ENCODE measurements around the gene FCRLA. TPM values are rescaled to one million over a fixed set of nuclear protein-coding genes. Genes with fewer than 3 reads are reported as not detected.
"Not testable (repeated sequence)": the region's sequence is repeated elsewhere in the genome, so short reads cannot be mapped to it uniquely, and the experiment has no call there.

The FCRLA gene, protein sequence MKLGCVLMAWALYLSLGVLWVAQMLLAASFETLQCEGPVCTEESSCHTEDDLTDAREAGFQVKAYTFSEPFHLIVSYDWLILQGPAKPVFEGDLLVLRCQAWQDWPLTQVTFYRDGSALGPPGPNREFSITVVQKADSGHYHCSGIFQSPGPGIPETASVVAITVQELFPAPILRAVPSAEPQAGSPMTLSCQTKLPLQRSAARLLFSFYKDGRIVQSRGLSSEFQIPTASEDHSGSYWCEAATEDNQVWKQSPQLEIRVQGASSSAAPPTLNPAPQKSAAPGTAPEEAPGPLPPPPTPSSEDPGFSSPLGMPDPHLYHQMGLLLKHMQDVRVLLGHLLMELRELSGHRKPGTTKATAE
- under 1 TPM; 0.35 to 0.56 TPM for total RNA-seq

DNA sequence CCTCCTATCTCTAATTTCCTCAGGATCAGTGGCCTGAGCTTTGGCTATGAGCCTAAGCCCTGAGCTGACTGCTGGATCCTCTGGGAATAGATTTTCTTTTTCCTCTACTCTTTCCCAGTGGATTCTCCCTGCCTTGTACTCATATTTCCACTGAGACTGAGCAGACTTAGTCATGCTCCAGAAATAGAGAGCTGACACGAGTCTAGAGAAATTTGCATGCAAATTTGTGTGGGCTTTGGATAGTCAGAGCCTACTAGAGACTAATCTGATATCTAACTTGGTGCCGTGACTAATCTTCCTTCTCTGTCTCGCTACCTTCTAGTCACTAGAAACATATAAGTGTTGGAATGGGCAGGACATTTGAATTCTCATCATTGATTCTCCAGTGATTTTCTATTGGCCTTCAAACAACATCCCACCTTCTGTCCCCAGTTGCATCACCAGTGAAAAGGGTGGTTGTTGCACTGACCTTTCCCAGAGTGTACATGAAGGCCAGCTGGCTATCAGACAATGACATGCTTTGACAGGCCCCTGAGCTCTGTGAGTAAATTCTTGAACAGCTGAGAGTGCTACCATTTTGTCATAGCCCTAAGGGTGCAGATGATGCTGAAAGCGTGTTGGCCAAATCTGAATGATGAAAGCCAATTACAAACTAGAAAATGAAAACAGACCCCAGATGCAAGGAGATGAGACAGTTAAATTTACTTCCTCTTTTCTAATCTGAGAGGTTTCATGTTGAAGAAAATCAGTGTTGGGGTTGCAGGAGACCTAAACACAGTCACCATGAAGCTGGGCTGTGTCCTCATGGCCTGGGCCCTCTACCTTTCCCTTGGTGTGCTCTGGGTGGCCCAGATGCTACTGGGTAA, at the start of gene FCRLA:
FCRLA (plus strand) TSS at position 748 of the 866 bp plus-strand sequence; CDS start at position 784, 36 bp downstream.
- no peak for DNase-seq
- peak within 1 kb of the TSS; percentile 30 for H3K27ac Mint-ChIP-seq
- H3K27me3 Mint-ChIP-seq: peaks cover 3% of the 10 kb centered on the region

DNA sequence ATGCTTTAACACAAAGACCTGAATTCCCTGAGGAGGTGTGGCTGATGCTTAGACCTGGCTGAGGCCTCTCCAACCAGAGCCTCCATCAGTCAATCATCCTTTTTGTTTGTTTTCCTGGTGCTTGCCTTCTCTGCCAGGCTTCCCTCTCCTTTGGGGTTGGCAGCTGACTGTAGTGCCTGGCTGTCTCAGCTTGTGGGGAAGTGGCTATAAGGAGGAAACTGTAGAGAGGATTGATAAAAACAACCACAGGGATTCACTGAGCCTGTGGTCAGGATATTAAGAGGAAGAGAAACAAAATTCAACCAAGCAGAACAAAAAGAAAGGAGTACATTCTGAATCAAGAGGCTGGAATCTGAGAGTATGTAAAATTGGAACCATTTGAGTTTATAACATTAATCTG, 48.5 kb upstream of the FCRLA start:
- H3K27me3 Mint-ChIP-seq, H3K36me3 Mint-ChIP-seq, DNase-seq, H3K4me3 Mint-ChIP-seq, H3K27ac Mint-ChIP-seq, H3K9me3 Mint-ChIP-seq, H3K4me1 Mint-ChIP-seq: not testable (repeated sequence)

More for the DNA sequence above, at the start of gene FCRLA:
- no peaks in the 10 kb centered on the region for H3K4me1 Mint-ChIP-seq
- no peaks in the 10 kb centered on the region for H3K9me3 Mint-ChIP-seq
- no peaks in the 10 kb centered on the region for H3K36me3 Mint-ChIP-seq
- H3K4me3 Mint-ChIP-seq: no peak within 1 kb of the TSS

- H3K27ac Mint-ChIP-seq, DNase-seq, H3K9me3 Mint-ChIP-seq, H3K27me3 Mint-ChIP-seq, H3K4me3 Mint-ChIP-seq, H3K4me1 Mint-ChIP-seq, H3K36me3 Mint-ChIP-seq: not testable (repeated sequence)
Measured at GRCh38 chr1:161661660-161662311, 45.2 kb upstream of the FCRLA start.

DNA sequence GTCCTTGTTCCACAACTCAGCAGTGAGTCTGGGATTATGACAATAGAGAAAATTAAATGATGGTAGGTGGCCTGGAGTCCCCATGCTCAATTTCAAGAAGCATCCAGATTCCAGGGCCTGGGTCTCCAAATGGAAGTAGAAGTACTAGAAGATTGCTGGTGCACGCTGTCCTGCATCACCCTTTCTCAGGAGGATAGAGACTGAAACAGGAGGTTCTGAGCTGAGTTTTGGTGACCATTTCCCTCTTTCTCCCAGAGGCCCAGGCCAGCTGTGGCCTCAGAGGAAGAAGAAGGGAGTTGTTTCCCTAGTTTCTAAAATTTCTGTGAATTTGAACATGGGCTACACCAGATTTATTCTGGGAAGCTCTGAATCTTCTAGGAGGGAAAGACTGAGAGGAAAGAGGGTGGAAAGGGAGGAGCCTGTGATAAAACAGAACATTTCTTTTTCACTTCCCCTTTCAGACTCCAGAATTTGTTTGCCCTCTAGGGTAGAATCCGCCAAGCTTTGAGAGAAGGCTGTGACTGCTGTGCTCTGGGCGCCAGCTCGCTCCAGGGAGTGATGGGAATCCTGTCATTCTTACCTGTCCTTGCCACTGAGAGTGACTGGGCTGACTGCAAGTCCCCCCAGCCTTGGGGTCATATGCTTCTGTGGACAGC, 44.2 kb upstream of the FCRLA start, which contains the start of gene FCGR2B:
FCGR2B (plus strand) TSS at position 460 of the 656 bp plus-strand sequence; CDS start at position 559, 99 bp downstream.
- DNase-seq, H3K27ac Mint-ChIP-seq, H3K27me3 Mint-ChIP-seq, H3K4me1 Mint-ChIP-seq, H3K36me3 Mint-ChIP-seq, H3K4me3 Mint-ChIP-seq, H3K9me3 Mint-ChIP-seq: not testable (repeated sequence)

GRCh38 chr1:161663569-161663968, 43.5 kb upstream of the FCRLA start:
- H3K36me3 Mint-ChIP-seq, H3K9me3 Mint-ChIP-seq, H3K27ac Mint-ChIP-seq, DNase-seq, H3K4me1 Mint-ChIP-seq, H3K4me3 Mint-ChIP-seq, H3K27me3 Mint-ChIP-seq: not testable (repeated sequence)

DNA sequence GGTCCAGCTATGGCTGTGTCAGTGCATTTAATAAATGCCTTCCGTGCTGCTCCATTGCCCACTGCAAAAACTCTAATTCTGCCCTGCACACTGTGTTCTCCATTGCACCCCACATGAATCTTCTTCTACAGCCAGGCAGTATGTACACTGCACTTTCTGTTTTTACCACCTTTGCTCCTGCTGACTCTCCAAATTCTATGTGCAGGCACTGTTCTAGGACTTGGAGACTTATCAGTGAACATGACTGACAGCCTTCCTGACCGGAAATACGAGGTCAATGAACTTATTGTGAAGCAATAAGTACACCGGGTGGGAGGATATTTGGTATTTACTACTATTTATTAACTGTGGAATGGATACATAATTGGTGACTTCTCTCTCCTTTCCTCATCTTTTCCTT, 42.3 kb upstream of the FCRLA start:
- H3K9me3 Mint-ChIP-seq, H3K4me3 Mint-ChIP-seq, H3K27me3 Mint-ChIP-seq, H3K27ac Mint-ChIP-seq, H3K36me3 Mint-ChIP-seq, DNase-seq, H3K4me1 Mint-ChIP-seq: not testable (repeated sequence)

GRCh38 chr1:161671045-161672020, 35.7 kb upstream of the FCRLA start:
- Mint-ChIP-seq H3K4me1 (peaks cover 13% of the 10 kb centered on the region), H3K27ac (peak overlapping the region; percentile 63)
- not testable (repeated sequence) for H3K36me3 Mint-ChIP-seq, H3K27me3 Mint-ChIP-seq, H3K4me3 Mint-ChIP-seq, H3K9me3 Mint-ChIP-seq, DNase-seq

DNA sequence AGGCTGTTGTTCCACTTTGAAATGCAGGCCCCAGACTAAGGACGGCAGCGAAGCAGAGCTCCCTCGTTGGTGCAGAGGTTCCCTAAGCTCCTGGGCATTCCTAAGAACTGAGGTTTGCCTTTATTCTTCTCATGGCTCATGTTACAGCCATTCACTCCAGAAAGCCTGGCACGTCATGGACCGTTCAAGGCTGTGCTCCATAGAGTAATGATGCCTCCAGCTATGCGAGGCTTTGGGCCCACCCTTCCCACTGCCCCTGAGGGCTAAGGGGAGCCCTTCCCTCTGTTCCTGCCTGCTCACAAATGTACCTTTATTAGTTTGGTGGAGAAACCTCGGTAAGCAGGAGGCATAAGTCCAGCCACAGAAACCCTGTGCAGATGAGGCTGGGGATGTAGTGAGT, 33.6 kb upstream of the FCRLA start:
- not testable (repeated sequence) for H3K27ac Mint-ChIP-seq, H3K9me3 Mint-ChIP-seq, H3K4me3 Mint-ChIP-seq, DNase-seq, H3K27me3 Mint-ChIP-seq, H3K36me3 Mint-ChIP-seq
- peaks cover 13% of the 10 kb centered on the region for H3K4me1 Mint-ChIP-seq

- peaks cover 13% of the 10 kb centered on the region for H3K4me1 Mint-ChIP-seq
- not testable (repeated sequence) for H3K27me3 Mint-ChIP-seq, DNase-seq, H3K4me3 Mint-ChIP-seq, H3K27ac Mint-ChIP-seq, H3K36me3 Mint-ChIP-seq, H3K9me3 Mint-ChIP-seq
Measured at GRCh38 chr1:161674447-161674846, 32.6 kb upstream of the FCRLA start.

GRCh38 chr1:161674908-161675307, 32.1 kb upstream of the FCRLA start:
- peaks cover 13% of the 10 kb centered on the region for H3K4me1 Mint-ChIP-seq
- not testable (repeated sequence) for H3K27ac Mint-ChIP-seq, H3K36me3 Mint-ChIP-seq, H3K9me3 Mint-ChIP-seq, H3K4me3 Mint-ChIP-seq, DNase-seq, H3K27me3 Mint-ChIP-seq

GRCh38 chr1:161676441-161676840, 30.6 kb upstream of the FCRLA start:
- Mint-ChIP-seq H3K4me1 (peaks cover 11% of the 10 kb centered on the region), H3K27ac (no peak overlapping the region), H3K4me3 (no peak overlapping the region), H3K9me3 (no peaks in the 10 kb centered on the region), H3K27me3 (peaks cover 8% of the 10 kb centered on the region), H3K36me3 (no peaks in the 10 kb centered on the region)
- DNase-seq: no peak

DNA sequence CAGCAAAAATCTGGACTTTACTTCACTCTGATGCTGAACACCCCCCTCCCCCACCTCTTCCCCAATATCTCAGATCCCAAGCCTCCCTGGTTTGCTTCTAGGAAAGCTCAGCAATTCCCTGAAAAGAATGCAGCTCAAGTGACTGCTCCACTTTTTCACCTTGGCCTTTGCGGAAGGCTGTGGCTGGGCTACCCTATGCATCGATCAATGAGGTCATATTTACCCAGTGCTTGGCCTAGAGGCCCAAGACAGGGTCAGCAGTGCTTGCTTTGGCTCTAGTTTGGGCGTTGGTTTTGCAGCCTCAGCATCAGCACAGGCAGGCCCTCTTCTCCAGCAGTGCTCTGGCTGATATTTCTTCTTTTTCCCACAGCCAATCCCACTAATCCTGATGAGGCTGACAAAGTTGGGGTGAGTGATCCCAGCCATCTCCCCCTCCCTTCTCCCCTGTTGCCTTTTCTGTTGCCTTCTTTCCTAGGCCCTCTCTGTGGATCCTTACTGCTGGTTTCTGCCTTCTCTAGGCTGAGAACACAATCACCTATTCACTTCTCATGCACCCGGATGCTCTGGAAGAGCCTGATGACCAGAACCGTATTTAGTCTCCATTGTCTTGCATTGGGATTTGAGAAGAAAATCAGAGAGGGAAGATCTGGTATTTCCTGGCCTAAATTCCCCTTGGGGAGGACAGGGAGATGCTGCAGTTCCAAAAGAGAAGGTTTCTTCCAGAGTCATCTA, 29.9 kb upstream of the FCRLA start:
- H3K4me3 Mint-ChIP-seq: no peak overlapping the region
- H3K4me1 Mint-ChIP-seq: peaks cover 8% of the 10 kb centered on the region
- DNase-seq: no peak
- peaks cover 13% of the 10 kb centered on the region for H3K27me3 Mint-ChIP-seq
- no peak overlapping the region for H3K27ac Mint-ChIP-seq
- no peaks in the 10 kb centered on the region for H3K9me3 Mint-ChIP-seq
- H3K36me3 Mint-ChIP-seq: no peaks in the 10 kb centered on the region

GRCh38 chr1:161678500-161678899, 28.5 kb upstream of the FCRLA start:
- Mint-ChIP-seq H3K27me3 (peaks cover 20% of the 10 kb centered on the region), H3K9me3 (no peaks in the 10 kb centered on the region), H3K4me3 (no peak overlapping the region), H3K4me1 (peaks cover 8% of the 10 kb centered on the region), H3K36me3 (no peaks in the 10 kb centered on the region), H3K27ac (no peak overlapping the region)
- no peak for DNase-seq
